Bronchial epithelial cell (primary cell): ENCODE results near the gene PKP3. TPM values are rescaled to one million over a fixed set of nuclear protein-coding genes. Genes with fewer than 3 reads are reported as not detected.
"Not testable (repeated sequence)": the region's sequence is repeated elsewhere in the genome, so short reads cannot be mapped to it uniquely, and the experiment has no call there.

Source experiments
- DNase-seq: peaks from one replicate; pipeline ENCODE4 v3.0.0-alpha.2; 2010; ENCODE audit warnings: low read depth
- FAIRE-seq: peaks from 2 replicates; lab custom pipeline; 2011; peaks lifted over from hg19 to GRCh38; lab: Jason Lieb, UNC
- H3K27me3 ChIP-seq: 2 replicates; pipeline ENCODE4 v1.5.1; 2011; ENCODE audit warnings: low read length; ENCODE audit not compliant: control insufficient read depth, insufficient read depth
- H3K36me3 ChIP-seq: 2 replicates; pipeline ENCODE4 v1.5.1; 2011; ENCODE audit warnings: low read length; ENCODE audit not compliant: control insufficient read depth, insufficient read depth
- H3K4me3 ChIP-seq: 2 replicates; pipeline ENCODE4 v1.5.1; 2011; ENCODE audit warnings: mild to moderate bottlenecking, low read depth, low read length, control low read depth
- CTCF ChIP-seq: IDR thresholded peaks from 2 replicates; pipeline ENCODE4 v1.5.1; 2011; ENCODE audit warnings: mild to moderate bottlenecking, moderate library complexity, low read length, control low read depth, inconsistent platforms; ENCODE audit not compliant: insufficient read depth, severe bottlenecking
- total RNA-seq: library from RNA; depleted of rRNA; stranded (reverse); fragments of >200 nt; gene quantifications from 2 replicates; pipeline ENCODE4 v1.2.1, GENCODE V29; 2014

The PKP3 gene
- total RNA-seq, 1 donor from 2014 or later, result 231 TPM

GRCh38 chr11:433641-434040 is 39.6 kb downstream of the PKP3 start:
- TF ChIP-seq CTCF, result no peak
- Histone ChIP-seq H3K27me3 (no peaks in the 10 kb centered on the region), H3K36me3 (peaks cover 1% of the 10 kb centered on the region), H3K4me3 (no peak overlapping the region)
- FAIRE-seq (no peak), DNase-seq (no peak)

DNA sequence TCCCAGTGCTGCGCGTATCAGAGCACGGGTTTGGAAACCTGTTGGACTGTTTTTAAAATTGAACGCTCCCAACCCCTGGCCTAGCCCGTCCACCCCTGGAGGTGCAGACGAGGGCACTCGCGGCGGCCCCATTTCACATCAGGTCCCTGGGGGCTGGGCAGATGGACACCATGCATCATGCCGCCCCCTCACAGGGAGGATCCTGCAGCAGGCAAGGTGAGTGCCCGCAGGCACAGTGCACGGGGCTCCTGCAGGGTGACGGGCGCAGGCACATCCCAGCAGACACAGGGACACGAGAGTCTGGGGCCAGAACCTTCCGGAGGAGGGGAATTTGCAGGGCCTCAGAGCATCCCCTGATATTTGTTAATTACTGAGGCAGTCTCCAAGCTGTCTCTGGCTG is 40.5 kb downstream of the PKP3 start:
- Histone ChIP-seq H3K36me3 (peaks cover 1% of the 10 kb centered on the region), H3K4me3 (no peak overlapping the region), H3K27me3 (no peaks in the 10 kb centered on the region)
- DNase-seq (no peak), FAIRE-seq (no peak)
- no peak for TF ChIP-seq CTCF

- DNase-seq, FAIRE-seq, H3K27me3 ChIP-seq: not testable (repeated sequence)
Measured at GRCh38 chr11:434999-435740, 41.2 kb downstream of the PKP3 start.

DNA sequence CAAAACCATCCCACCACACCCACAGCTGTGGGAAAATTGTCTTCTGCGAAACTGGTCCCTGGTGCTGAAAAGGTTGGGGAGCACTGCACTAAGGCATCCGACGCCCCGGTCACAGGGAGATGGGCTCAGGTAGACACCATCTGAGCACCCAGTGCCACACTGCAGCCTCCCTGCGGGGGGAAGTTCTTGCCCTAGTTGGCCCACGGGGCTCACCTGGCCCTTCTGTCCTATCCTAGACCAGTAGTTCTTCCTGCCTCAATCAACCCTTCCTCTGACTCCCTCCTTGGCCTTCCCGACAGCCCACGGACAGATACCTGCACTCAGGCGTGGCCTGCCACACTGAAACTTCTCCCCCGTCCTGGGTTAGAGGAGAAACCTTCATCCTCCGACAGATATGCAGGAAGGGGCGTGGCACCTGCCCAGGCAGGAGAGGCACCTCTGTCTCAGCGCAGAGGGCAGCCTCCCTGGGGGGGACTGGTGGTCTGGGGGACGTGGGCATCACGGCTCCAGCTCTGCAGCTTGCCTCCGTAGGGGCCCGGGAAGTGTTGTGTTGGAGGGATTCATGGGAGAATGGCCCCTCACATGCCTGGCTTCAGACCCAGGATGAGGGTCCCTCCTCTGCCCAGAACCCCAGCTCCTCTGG is 43.3 kb downstream of the PKP3 start:
- H3K36me3 ChIP-seq, result peaks cover 1% of the 10 kb centered on the region
- TF ChIP-seq CTCF, result no peak
- DNase-seq (no peak), FAIRE-seq (no peak)
- H3K27me3 ChIP-seq, result no peaks in the 10 kb centered on the region
- no peak overlapping the region for H3K4me3 ChIP-seq

More at GRCh38 chr11:434999-435740, 41.2 kb downstream of the PKP3 start:
- not testable (repeated sequence) for H3K4me3 ChIP-seq, H3K36me3 ChIP-seq

DNA sequence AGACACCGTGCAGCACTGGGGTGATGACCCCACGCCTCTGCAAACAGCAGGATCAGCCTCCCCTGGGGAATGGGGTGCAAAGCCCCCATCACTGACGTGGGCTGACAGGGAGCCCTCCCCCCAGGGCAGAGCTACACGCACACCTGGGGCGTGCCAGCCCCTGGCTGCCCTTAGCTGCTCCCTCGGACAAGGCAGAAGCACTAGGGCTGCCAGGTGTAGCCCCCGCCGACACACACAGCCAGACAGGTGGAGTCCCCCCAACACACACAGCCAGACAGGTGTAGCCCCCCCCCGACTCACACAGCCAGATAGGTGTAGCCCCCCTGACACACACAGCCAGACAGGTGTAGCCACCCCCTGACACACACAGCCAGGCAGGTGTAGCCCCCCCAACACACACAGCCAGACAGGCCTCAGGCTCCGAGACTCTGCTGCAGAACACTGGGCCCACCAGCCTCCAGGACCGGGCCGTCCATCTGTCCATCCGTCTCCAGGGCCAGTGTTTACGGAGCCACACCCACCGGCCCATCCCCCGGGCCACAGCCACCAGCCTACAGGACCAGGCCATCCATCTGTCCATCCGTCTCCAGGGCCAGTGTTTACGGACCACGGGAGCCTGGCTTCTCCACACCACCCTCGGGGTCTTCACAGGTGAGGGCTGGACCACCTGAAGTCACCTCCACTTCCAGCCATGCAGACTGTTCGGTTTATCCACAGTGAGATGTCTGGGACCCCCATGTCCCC is 44.3 kb downstream of the PKP3 start:
- Histone ChIP-seq H3K27me3 (no peaks in the 10 kb centered on the region), H3K4me3 (no peak overlapping the region), H3K36me3 (no peaks in the 10 kb centered on the region)
- no peak for TF ChIP-seq CTCF
- FAIRE-seq (no peak), DNase-seq (no peak)
